HCT116 (cell line): Measurements from ENCODE around the gene FTL. TPM values are rescaled to one million over a fixed set of nuclear protein-coding genes. Genes with fewer than 3 reads are reported as not detected.

Experiments
- ATAC-seq: fragments of 200-7000 bp; cut with Tn5 transposase; 2 replicates; pipeline ENCODE4 v1.9.1; 2020; ENCODE audit warnings: mild to moderate bottlenecking, moderate library complexity
- BruUV-seq: library from RNA; stranded (reverse); fragments of 400-500 nt; replicated peaks from 2 replicates; lab custom pipeline; 2021; lab: Mats Ljungman, UMichigan
- CTCF ChIA-PET: fragments of 300-600 bp; sonication (Branson Sonifier 250); formaldehyde crosslinking; loops from one replicate; lab custom pipeline; 2021; ENCODE audit warnings: antibody characterized with exemption; lab: Charles Lee
- POLR2A ChIA-PET: fragments of 300-600, 350-600 bp; sonication (Branson Sonifier 250); formaldehyde crosslinking; loops from one replicate; lab custom pipeline; 2021; ENCODE audit warnings: antibody characterized with exemption; lab: Charles Lee
- RAD21 ChIA-PET, 2 experiments: fragments of 300-600 bp; sonication (Branson Sonifier 250); formaldehyde crosslinking; loops; one replicate each; lab custom pipeline; 2023; ENCODE audit warnings: low total read pairs in 2 of 2; ENCODE audit not compliant: uncharacterized antibody in 2 of 2, unreplicated experiment in 2 of 2, low non-redundant PET in 1 of 2; lab: Charles Lee
- DNase-seq: peaks from one replicate; pipeline ENCODE4 v3.0.0-alpha.2; 2010; ENCODE audit warnings: low read depth, low spot score
- H2AFZ ChIP-seq: fragments of 200-600 bp; shearing (Covaris generic), sonication (generic); 2 replicates; pipeline ENCODE4 v1.6.1; 2017; ENCODE audit warnings: low read depth, mixed run types, mixed read lengths, antibody characterized with exemption, low read length; ENCODE audit not compliant: poor library complexity, severe bottlenecking
- H3K27ac ChIP-seq: 2 replicates; pipeline ENCODE4 v1.5.1; 2012; ENCODE audit warnings: low read depth, low read length
- H3K27me3 ChIP-seq: fragments of 200-600 bp; sonication (generic); 2 replicates; pipeline ENCODE4 v1.6.1; 2016; ENCODE audit warnings: mixed run types, low read length, mixed read lengths; ENCODE audit not compliant: insufficient read depth
- H3K36me3 ChIP-seq, 2 experiments: fragments of 200-500 bp in 1 of 2; fragments of 200-600 bp in 1 of 2; sonication (Bioruptor generic) in 1 of 2; sonication (generic) in 1 of 2; 2 replicates each; pipeline versions ENCODE4 v1.5.1 to v1.6.1; 2014 to 2016; ENCODE audit warnings: low read length in 2 of 2, inconsistent platforms in 1 of 2, mixed read lengths in 1 of 2, mixed run types in 1 of 2; ENCODE audit not compliant: insufficient read depth in 2 of 2, control insufficient read depth in 1 of 2
- H3K4me1 ChIP-seq, 2 experiments: fragments of 200-600 bp in 1 of 2; sonication (generic) in 1 of 2; 2 replicates each; pipeline versions ENCODE4 v1.5.1 to v1.6.1; 2012 to 2017; ENCODE audit warnings: low read length in 2 of 2, inconsistent platforms in 1 of 2, mild to moderate bottlenecking in 1 of 2, mixed read lengths in 1 of 2, mixed run types in 1 of 2, moderate library complexity in 1 of 2; ENCODE audit not compliant: insufficient read depth in 2 of 2, control insufficient read depth in 1 of 2
- H3K4me2 ChIP-seq: fragments of 200-600 bp; sonication (generic); 2 replicates; pipeline ENCODE4 v1.6.1; 2017; ENCODE audit warnings: mixed run types, low read length, mixed read lengths
- H3K4me3 ChIP-seq, 2 experiments: fragments of 200-600 bp in 1 of 2; sonication (generic) in 1 of 2; replicated peaks in 1 of 2; 2 replicates each; pipeline ENCODE4 v1.5.1; 2011 to 2016; ENCODE audit warnings: low read length in 2 of 2, control low read depth in 1 of 2, low read depth in 1 of 2, mild to moderate bottlenecking in 1 of 2, mixed read lengths in 1 of 2, mixed run types in 1 of 2
- H3K79me2 ChIP-seq: fragments of 200-600 bp; sonication (generic); 2 replicates; pipeline ENCODE4 v1.6.1; 2017; ENCODE audit warnings: mild to moderate bottlenecking, mixed run types, low read length, moderate library complexity, mixed read lengths; ENCODE audit not compliant: insufficient read depth
- H3K9ac ChIP-seq: fragments of 200-600 bp; sonication (generic); 2 replicates; pipeline ENCODE4 v1.6.1; 2016; ENCODE audit warnings: low read length, mixed read lengths
- H3K9me2 ChIP-seq: fragments of 200-600 bp; sonication (generic), shearing (Covaris generic); 2 replicates; pipeline ENCODE4 v1.6.1; 2017; ENCODE audit warnings: mixed run types, mild to moderate bottlenecking, moderate library complexity; ENCODE audit not compliant: insufficient read depth
- H3K9me3 ChIP-seq, 2 experiments: fragments of 200-500 bp in 1 of 2; fragments of 200-600 bp in 1 of 2; sonication (Bioruptor generic) in 1 of 2; sonication (generic) in 1 of 2; 2 replicates each; pipeline ENCODE4 v1.6.1; 2014 to 2017; ENCODE audit warnings: low read length in 2 of 2, mixed read lengths in 2 of 2, inconsistent platforms in 1 of 2, low read depth in 1 of 2, mild to moderate bottlenecking in 1 of 2, mixed run types in 1 of 2, moderate library complexity in 1 of 2; ENCODE audit not compliant: control insufficient read depth in 1 of 2, insufficient read depth in 1 of 2
- H4K20me1 ChIP-seq: fragments of 200-600 bp; sonication (generic), shearing (Covaris generic); 2 replicates; pipeline ENCODE4 v1.6.1; 2017; ENCODE audit warnings: mixed run types, mild to moderate bottlenecking, moderate library complexity; ENCODE audit not compliant: insufficient read depth
- CBX3 ChIP-seq: IDR thresholded peaks from 2 replicates; pipeline ENCODE4 v1.6.1; 2012; ENCODE audit warnings: low read depth
- CEBPB ChIP-seq: IDR thresholded peaks from 2 replicates; pipeline ENCODE4 v1.6.1; 2012; ENCODE audit warnings: low read depth
- EGR1 ChIP-seq: IDR thresholded peaks from 2 replicates; pipeline ENCODE4 v1.6.1; 2012; ENCODE audit warnings: low read depth
- ELF1 ChIP-seq: IDR thresholded peaks from 2 replicates; pipeline ENCODE4 v1.6.1; 2012; ENCODE audit warnings: low read depth, borderline replicate concordance
- EZH2 ChIP-seq: fragments of 200-600 bp; sonication (generic); IDR thresholded peaks from 2 replicates; pipeline ENCODE4 v1.6.1; 2017; ENCODE audit warnings: antibody characterized with exemption, mixed run types
- JUND ChIP-seq: IDR thresholded peaks from 2 replicates; pipeline ENCODE4 v1.6.1; 2012
- POLR2AphosphoS5 ChIP-seq: IDR thresholded peaks from 2 replicates; pipeline ENCODE4 v1.6.1; 2011; ENCODE audit warnings: mild to moderate bottlenecking, low read depth, low read length, moderate library complexity
- SIN3A ChIP-seq: IDR thresholded peaks from 2 replicates; pipeline ENCODE4 v1.6.1; 2012; ENCODE audit warnings: low read depth
- SP1 ChIP-seq: IDR thresholded peaks from 2 replicates; pipeline ENCODE4 v1.6.1; 2012; ENCODE audit warnings: low read depth
- SRF ChIP-seq: IDR thresholded peaks from 2 replicates; pipeline ENCODE4 v1.6.1; 2012; ENCODE audit warnings: low read depth
- TCF7L2 ChIP-seq: IDR thresholded peaks from 2 replicates; pipeline ENCODE4 v1.7.0; 2011; ENCODE audit warnings: borderline replicate concordance, inconsistent platforms; ENCODE audit not compliant: insufficient read depth, insufficient read length; ENCODE audit errors: extremely low read depth
- intact Hi-C: fragments of 100-400 bp; cut with micrococcal nuclease; formaldehyde crosslinking; loops from 2 replicates; pipeline ENCODE4 v1.10.0; 2022
- total RNA-seq: library from RNA; stranded (reverse); gene quantifications from one replicate; pipeline ENCODE4 v1.2.1, GENCODE V29; 2021; ENCODE audit not compliant: unreplicated experiment
- TF ChIP-seq, protein P1 (sequence below), 3 experiments: fragments of 200-600 bp in 1 of 3; sonication (generic) in 1 of 3; IDR thresholded peaks in 2 of 3; conservative IDR thresholded peaks in 1 of 3; 2 replicates each; pipeline ENCODE4 v1.5.1; 2012 to 2017; ENCODE audit warnings: low read depth in 2 of 3, low read length in 2 of 3, antibody characterized with exemption in 1 of 3, borderline replicate concordance in 1 of 3, control low read depth in 1 of 3, mild to moderate bottlenecking in 1 of 3, mixed read lengths in 1 of 3, mixed run types in 1 of 3, moderate library complexity in 1 of 3; ENCODE audit not compliant: insufficient read depth in 1 of 3
- TF ChIP-seq, protein P2 (sequence below): IDR thresholded peaks from 2 replicates; pipeline ENCODE4 v1.6.1; 2012
- TF ChIP-seq, protein P3 (sequence below): IDR thresholded peaks from 2 replicates; pipeline ENCODE4 v1.6.1; 2012; ENCODE audit warnings: low read depth

FTL gene
- total RNA-seq, 1 experiment from 2014 or later = 1,885 TPM

GRCh38 chr19:48920949-48921348 is 44.2 kb upstream of the FTL start:
- RAD21 ChIA-PET = no interaction called here
- Histone ChIP-seq H3K79me2 (no peaks in the 10 kb centered on the region), H3K9me3 (no peaks in the 10 kb centered on the region), H3K4me2 (no peak overlapping the region), H3K9me2 (no peaks in the 10 kb centered on the region), H3K27me3 (no peaks in the 10 kb centered on the region), H3K4me1 (peaks cover 10 to 17% of the 10 kb centered on the region in 2 experiments), H2AFZ (no peak overlapping the region), H3K36me3 (peaks cover 2 to 3% of the 10 kb centered on the region in 2 experiments; a peak in 1 of 4 replicates), H4K20me1 (no peaks in the 10 kb centered on the region), H3K4me3 (no peak overlapping the region), H3K9ac (no peak overlapping the region), H3K27ac (no peak overlapping the region)
- BruUV-seq = no TSS peak
- intact Hi-C loops = no loop called here
- TF ChIP-seq SIN3A (no peak), CBX3 (no peak), POLR2AphosphoS5 (no peak), EZH2 (no peak), SP1 (no peak)
- TF ChIP-seq, protein P1, sequence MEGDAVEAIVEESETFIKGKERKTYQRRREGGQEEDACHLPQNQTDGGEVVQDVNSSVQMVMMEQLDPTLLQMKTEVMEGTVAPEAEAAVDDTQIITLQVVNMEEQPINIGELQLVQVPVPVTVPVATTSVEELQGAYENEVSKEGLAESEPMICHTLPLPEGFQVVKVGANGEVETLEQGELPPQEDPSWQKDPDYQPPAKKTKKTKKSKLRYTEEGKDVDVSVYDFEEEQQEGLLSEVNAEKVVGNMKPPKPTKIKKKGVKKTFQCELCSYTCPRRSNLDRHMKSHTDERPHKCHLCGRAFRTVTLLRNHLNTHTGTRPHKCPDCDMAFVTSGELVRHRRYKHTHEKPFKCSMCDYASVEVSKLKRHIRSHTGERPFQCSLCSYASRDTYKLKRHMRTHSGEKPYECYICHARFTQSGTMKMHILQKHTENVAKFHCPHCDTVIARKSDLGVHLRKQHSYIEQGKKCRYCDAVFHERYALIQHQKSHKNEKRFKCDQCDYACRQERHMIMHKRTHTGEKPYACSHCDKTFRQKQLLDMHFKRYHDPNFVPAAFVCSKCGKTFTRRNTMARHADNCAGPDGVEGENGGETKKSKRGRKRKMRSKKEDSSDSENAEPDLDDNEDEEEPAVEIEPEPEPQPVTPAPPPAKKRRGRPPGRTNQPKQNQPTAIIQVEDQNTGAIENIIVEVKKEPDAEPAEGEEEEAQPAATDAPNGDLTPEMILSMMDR (IDR thresholded peaks at IDR 0.05 in 2 of 3, conservative IDR thresholded peaks at IDR 0.05 in 1 of 3; ENCODE audit: borderline replicate concordance in 1 of 3, insufficient read depth in 1 of 3, low read depth in 2 of 3, low read length in 2 of 3) = no peak
- CTCF ChIA-PET = no interaction called here
- ATAC-seq = no peak
- POLR2A ChIA-PET = no interaction called here
- no peak for DNase-seq

GRCh38 chr19:48921721-48922500 is 43.2 kb upstream of the FTL start:
- no peak for ATAC-seq
- Histone ChIP-seq H3K79me2 (no peaks in the 10 kb centered on the region), H3K4me2 (no peak overlapping the region), H3K4me3 (no peak overlapping the region), H3K4me1 (peaks cover 17 to 26% of the 10 kb centered on the region in 2 experiments), H4K20me1 (no peaks in the 10 kb centered on the region), H3K9ac (no peak overlapping the region), H3K9me2 (no peaks in the 10 kb centered on the region), H3K27me3 (no peaks in the 10 kb centered on the region), H2AFZ (no peak overlapping the region), H3K36me3 (peaks cover 2 to 3% of the 10 kb centered on the region in 2 experiments; a peak in 1 of 4 replicates), H3K9me3 (no peaks in the 10 kb centered on the region), H3K27ac (no peak overlapping the region)
- BruUV-seq = no TSS peak
- TF ChIP-seq EZH2 (no peak), SRF (no peak), SP1 (no peak), EGR1 (no peak), JUND (no peak), POLR2AphosphoS5 (no peak), CEBPB (no peak), ELF1 (no peak), TCF7L2 (no peak)
- TF ChIP-seq, protein P2, sequence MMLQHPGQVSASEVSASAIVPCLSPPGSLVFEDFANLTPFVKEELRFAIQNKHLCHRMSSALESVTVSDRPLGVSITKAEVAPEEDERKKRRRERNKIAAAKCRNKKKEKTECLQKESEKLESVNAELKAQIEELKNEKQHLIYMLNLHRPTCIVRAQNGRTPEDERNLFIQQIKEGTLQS = no peak
- TF ChIP-seq, protein P3, sequence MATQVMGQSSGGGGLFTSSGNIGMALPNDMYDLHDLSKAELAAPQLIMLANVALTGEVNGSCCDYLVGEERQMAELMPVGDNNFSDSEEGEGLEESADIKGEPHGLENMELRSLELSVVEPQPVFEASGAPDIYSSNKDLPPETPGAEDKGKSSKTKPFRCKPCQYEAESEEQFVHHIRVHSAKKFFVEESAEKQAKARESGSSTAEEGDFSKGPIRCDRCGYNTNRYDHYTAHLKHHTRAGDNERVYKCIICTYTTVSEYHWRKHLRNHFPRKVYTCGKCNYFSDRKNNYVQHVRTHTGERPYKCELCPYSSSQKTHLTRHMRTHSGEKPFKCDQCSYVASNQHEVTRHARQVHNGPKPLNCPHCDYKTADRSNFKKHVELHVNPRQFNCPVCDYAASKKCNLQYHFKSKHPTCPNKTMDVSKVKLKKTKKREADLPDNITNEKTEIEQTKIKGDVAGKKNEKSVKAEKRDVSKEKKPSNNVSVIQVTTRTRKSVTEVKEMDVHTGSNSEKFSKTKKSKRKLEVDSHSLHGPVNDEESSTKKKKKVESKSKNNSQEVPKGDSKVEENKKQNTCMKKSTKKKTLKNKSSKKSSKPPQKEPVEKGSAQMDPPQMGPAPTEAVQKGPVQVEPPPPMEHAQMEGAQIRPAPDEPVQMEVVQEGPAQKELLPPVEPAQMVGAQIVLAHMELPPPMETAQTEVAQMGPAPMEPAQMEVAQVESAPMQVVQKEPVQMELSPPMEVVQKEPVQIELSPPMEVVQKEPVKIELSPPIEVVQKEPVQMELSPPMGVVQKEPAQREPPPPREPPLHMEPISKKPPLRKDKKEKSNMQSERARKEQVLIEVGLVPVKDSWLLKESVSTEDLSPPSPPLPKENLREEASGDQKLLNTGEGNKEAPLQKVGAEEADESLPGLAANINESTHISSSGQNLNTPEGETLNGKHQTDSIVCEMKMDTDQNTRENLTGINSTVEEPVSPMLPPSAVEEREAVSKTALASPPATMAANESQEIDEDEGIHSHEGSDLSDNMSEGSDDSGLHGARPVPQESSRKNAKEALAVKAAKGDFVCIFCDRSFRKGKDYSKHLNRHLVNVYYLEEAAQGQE = no peak
- no peak for DNase-seq
- POLR2A ChIA-PET = no interaction called here
- CTCF ChIA-PET = no interaction called here
- intact Hi-C loops = no loop called here
- RAD21 ChIA-PET = no interaction called here
